CD14-positive monocyte (primary cell): Measurements from ENCODE around the gene UBR3. TPM values are rescaled to one million over a fixed set of nuclear protein-coding genes. Genes with fewer than 3 reads are reported as not detected.
A peak's percentile ranks its signal among the peaks of the same experiment; 100 is the strongest.

Experiments used
- DNase-seq, 3 donors: peaks; one replicate each; pipeline ENCODE4 v3.0.0-alpha.2; 2011 to 2022
- H2AFZ ChIP-seq: 2 replicates; pipeline ENCODE4 v1.6.0; 2012; ENCODE audit warnings: mild to moderate bottlenecking, low read depth, low read length, inconsistent platforms; ENCODE audit not compliant: insufficient read depth, poor library complexity, severe bottlenecking
- H3K27ac ChIP-seq, 2 donors: 1 replicate in 1 of 2; 2 replicates in 1 of 2; pipeline ENCODE4 v1.5.1; 2012 to 2013; ENCODE audit warnings: low read length in 2 of 2, control low read depth in 1 of 2, inconsistent platforms in 1 of 2, low read depth in 1 of 2, mild to moderate bottlenecking in 1 of 2
- H3K27me3 ChIP-seq, 2 donors: one replicate each; pipeline versions ENCODE4 v1.6.0 to v1.6.1; 2011 to 2013; ENCODE audit warnings: low read length in 2 of 2; ENCODE audit not compliant: control insufficient read depth in 2 of 2, insufficient read depth in 2 of 2
- H3K36me3 ChIP-seq, 2 donors: replicated peaks in 1 of 2; 1 replicate in 1 of 2; 2 replicates in 1 of 2; pipeline versions ENCODE4 v1.5.1 to v1.6.1; 2012 to 2013; ENCODE audit warnings: low read length in 2 of 2, control low read depth in 1 of 2, inconsistent platforms in 1 of 2, mild to moderate bottlenecking in 1 of 2; ENCODE audit not compliant: insufficient read depth in 2 of 2, control insufficient read depth in 1 of 2
- H3K4me1 ChIP-seq, 2 donors: 1 replicate in 1 of 2; 2 replicates in 1 of 2; pipeline versions ENCODE4 v1.5.1 to v1.6.1; 2012 to 2013; ENCODE audit warnings: low read length in 2 of 2, control low read depth in 1 of 2, inconsistent platforms in 1 of 2, mild to moderate bottlenecking in 1 of 2, moderate library complexity in 1 of 2; ENCODE audit not compliant: insufficient read depth in 2 of 2, control insufficient read depth in 1 of 2
- H3K4me2 ChIP-seq: replicated peaks from 2 replicates; pipeline ENCODE3; 2012; ENCODE audit warnings: low read length, moderate library complexity, mild to moderate bottlenecking; ENCODE audit not compliant: poor library complexity, severe bottlenecking; ENCODE audit errors: extremely low read depth
- H3K4me3 ChIP-seq, 3 experiments: fragments of 200-600 bp in 1 of 3; sonication (generic) in 1 of 3; replicated peaks in 1 of 3; 1 replicate in 2 of 3; 2 replicates in 1 of 3; pipeline ENCODE4 v1.5.1; 2011 to 2013; ENCODE audit warnings: low read length in 3 of 3, mild to moderate bottlenecking in 3 of 3, control low read depth in 2 of 3, low read depth in 2 of 3, inconsistent platforms in 1 of 3, moderate library complexity in 1 of 3
- H3K79me2 ChIP-seq: 2 replicates; pipeline ENCODE4 v1.6.0; 2012; ENCODE audit warnings: mild to moderate bottlenecking, control low read depth, inconsistent platforms, low read length, moderate library complexity; ENCODE audit not compliant: insufficient read depth
- H3K9ac ChIP-seq: 2 replicates; pipeline ENCODE4 v1.6.0; 2017; ENCODE audit warnings: low read length, mild to moderate bottlenecking; ENCODE audit not compliant: insufficient read depth, poor library complexity, severe bottlenecking
- H3K9me3 ChIP-seq, 2 donors: replicated peaks in 1 of 2; 1 replicate in 1 of 2; 2 replicates in 1 of 2; pipeline versions ENCODE4 v1.5.1 to v1.6.1; 2012 to 2013; ENCODE audit warnings: low read length in 2 of 2, control low read depth in 1 of 2; ENCODE audit not compliant: control insufficient read depth in 1 of 2, insufficient read depth in 1 of 2
- H4K20me1 ChIP-seq: 2 replicates; pipeline ENCODE4 v1.6.0; 2012; ENCODE audit warnings: mild to moderate bottlenecking, low read length, control low read depth, moderate library complexity; ENCODE audit not compliant: insufficient read depth
- H3K27ac Mint-ChIP-seq, 7 donors: one replicate each; pipeline ENCODE4 v1.8.0; 2020; ENCODE audit warnings: mild to moderate bottlenecking in 7 of 7, mixed read lengths in 7 of 7, moderate library complexity in 6 of 7, inconsistent platforms in 2 of 7
- H3K27me3 Mint-ChIP-seq, 3 donors: one replicate each; pipeline ENCODE4 v1.8.0; 2021 to 2022; ENCODE audit warnings: low read depth in 3 of 3, mild to moderate bottlenecking in 3 of 3, mixed read lengths in 3 of 3, moderate library complexity in 3 of 3, inconsistent platforms in 1 of 3
- H3K36me3 Mint-ChIP-seq, 2 donors: one replicate each; pipeline ENCODE4 v1.8.0; 2020; ENCODE audit warnings: mixed read lengths in 2 of 2, inconsistent platforms in 1 of 2, mild to moderate bottlenecking in 1 of 2
- H3K4me1 Mint-ChIP-seq: one replicate; pipeline ENCODE4 v1.8.0; 2020; ENCODE audit warnings: mild to moderate bottlenecking, mixed read lengths
- H3K4me3 Mint-ChIP-seq, 2 donors: one replicate each; pipeline ENCODE4 v1.8.0; 2020; ENCODE audit warnings: mild to moderate bottlenecking in 2 of 2, mixed read lengths in 2 of 2, moderate library complexity in 1 of 2
- H3K9me3 Mint-ChIP-seq, 7 donors: one replicate each; pipeline ENCODE4 v1.8.0; 2020 to 2022; ENCODE audit warnings: mixed read lengths in 7 of 7, mild to moderate bottlenecking in 6 of 7, moderate library complexity in 6 of 7, inconsistent platforms in 2 of 7
- WGBS: methylation state at CpG from one replicate; pipeline ENCODE4 v1.1.5; 2013; ENCODE audit warnings: missing lambda C conversion rate; ENCODE audit not compliant: insufficient coverage; 5-methylcytosine and 5-hydroxymethylcytosine counted together
- intact Hi-C, 2 donors: fragments of 100-400 bp; cut with micrococcal nuclease; formaldehyde crosslinking; loops; one replicate each; pipeline versions ENCODE4 v1.15.0 to v1.15.1; 2023
- polyA plus RNA-seq, 3 donors: library from polyadenylated mRNA; depleted of rRNA in 1 of 3; unstranded in 2 of 3; stranded (reverse) in 1 of 3; fragments of 300-500 nt in 2 of 3; fragments of >200 nt in 1 of 3; fragmentation: Illumina TruSeq in 2 of 3; gene quantifications; 1 replicate in 2 of 3; 2 replicates in 1 of 3; pipeline ENCODE4 v1.2.3, GENCODE V29; 2012 to 2021
- TF ChIP-seq, protein P1 (sequence below): fragments of 200-600 bp; IDR thresholded peaks from one replicate; pipeline ENCODE4 v1.8.0; 2022; ENCODE audit warnings: antibody characterized with exemption, mild to moderate bottlenecking

UBR3 gene
- polyA plus RNA-seq, 3 donors: 4.3 to 10.7 (median 4.7) TPM

DNA sequence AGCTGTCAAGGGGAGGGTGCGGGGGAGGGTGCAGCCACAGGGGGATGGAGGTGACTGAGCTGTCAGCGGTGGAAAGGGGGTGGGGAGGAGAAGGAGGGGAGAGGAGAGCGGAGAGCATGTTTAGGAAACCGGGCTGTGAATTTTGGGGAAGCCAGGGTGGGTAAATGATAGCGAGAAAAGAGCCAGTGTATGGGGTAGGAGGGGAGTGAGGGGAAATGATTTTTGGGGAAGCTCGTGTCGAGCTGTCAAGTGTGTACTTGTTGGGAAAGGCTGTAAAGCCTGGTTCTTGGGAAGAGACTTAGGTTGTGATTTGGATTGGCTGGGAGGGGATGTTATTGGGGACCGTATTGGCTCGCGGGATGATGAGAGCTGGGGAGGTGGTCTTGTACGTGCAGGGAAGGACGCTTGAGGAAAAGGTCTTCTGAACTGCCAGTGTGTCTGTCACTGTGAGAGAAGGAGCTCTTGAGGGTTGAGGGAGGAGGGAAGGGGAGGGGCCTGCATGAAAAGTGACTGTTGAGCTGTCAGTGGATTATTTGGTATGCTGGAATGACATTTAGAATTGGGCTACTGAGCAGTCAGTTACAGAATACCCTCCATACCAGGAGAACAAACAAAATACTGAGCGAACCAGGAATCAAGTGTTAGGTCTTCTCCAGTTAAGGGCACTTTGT is 1.0 kb downstream of the UBR3 start:
- Histone ChIP-seq H3K79me2 (peaks cover 67% of the 10 kb centered on the region), H4K20me1 (peaks cover 51% of the 10 kb centered on the region), H3K27ac (peak overlapping the region; percentile 47 to 78), H3K36me3 (peaks cover 0 to 16% of the 10 kb centered on the region in 2 donors), H3K4me3 (peak overlapping the region; percentile 67 to 97 (median 92)), H2AFZ (peak overlapping the region; percentile 87), H3K27me3 (no peaks in the 10 kb centered on the region), H3K4me1 (peaks cover 27 to 39% of the 10 kb centered on the region in 2 donors), H3K4me2 (peak overlapping the region; percentile 99), H3K9me3 (no peaks in the 10 kb centered on the region), H3K9ac (peak overlapping the region; percentile 81)
- intact Hi-C loops: loop anchor here (10.0 kb wide), 3 partner anchors 107 to 253 kb away; partner anchors contain the start of genes FASTKD1 (in 1 of the 2) and PPIG (in 1 of the 2)
- 0% methylated on average over 12 of the region's 13 CpGs for WGBS
- Mint-ChIP-seq H3K27me3 (peaks cover 1 to 5% (median 3%) of the 10 kb centered on the region in 3 donors), H3K4me1 (peaks cover 34% of the 10 kb centered on the region), H3K36me3 (peaks cover 9 to 12% of the 10 kb centered on the region in 2 donors), H3K27ac (peak overlapping the region; percentile 80 to 94 (median 89)), H3K4me3 (peak overlapping the region; percentile 89 to 100), H3K9me3 (peaks cover 0 to 1% (median 0%) of the 10 kb centered on the region in 7 donors)
- TF ChIP-seq, protein P1, sequence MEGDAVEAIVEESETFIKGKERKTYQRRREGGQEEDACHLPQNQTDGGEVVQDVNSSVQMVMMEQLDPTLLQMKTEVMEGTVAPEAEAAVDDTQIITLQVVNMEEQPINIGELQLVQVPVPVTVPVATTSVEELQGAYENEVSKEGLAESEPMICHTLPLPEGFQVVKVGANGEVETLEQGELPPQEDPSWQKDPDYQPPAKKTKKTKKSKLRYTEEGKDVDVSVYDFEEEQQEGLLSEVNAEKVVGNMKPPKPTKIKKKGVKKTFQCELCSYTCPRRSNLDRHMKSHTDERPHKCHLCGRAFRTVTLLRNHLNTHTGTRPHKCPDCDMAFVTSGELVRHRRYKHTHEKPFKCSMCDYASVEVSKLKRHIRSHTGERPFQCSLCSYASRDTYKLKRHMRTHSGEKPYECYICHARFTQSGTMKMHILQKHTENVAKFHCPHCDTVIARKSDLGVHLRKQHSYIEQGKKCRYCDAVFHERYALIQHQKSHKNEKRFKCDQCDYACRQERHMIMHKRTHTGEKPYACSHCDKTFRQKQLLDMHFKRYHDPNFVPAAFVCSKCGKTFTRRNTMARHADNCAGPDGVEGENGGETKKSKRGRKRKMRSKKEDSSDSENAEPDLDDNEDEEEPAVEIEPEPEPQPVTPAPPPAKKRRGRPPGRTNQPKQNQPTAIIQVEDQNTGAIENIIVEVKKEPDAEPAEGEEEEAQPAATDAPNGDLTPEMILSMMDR: no peak
- peak; percentile 12 to 41 (median 36) for DNase-seq

DNA sequence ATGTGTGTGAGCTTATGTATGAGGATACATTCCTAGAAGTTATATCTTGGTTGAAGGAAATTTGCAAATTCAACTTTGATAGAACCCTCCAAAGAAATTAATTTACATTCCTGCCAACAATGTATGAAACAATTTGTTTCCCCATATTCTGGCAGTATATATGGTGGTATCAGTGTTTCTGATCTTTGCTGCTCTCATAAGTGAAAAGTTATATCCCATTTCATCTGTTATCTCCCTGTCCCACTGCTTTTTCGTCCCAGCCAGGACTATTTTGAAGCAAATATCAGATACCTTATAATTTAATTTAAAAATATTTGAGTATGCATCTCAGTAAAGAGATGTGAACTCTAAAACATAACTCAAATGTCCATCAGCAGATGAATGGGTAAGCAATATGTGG is 7.1 kb downstream of the UBR3 start:
- intact Hi-C loops: no loop called here
- peaks cover 17 to 18% of the 10 kb centered on the region in 2 donors for H3K36me3 Mint-ChIP-seq
- H3K4me2 ChIP-seq: no peak overlapping the region
- H2AFZ ChIP-seq: no peak overlapping the region
- H3K36me3 ChIP-seq: peaks cover 0 to 22% of the 10 kb centered on the region in 2 donors
- H3K79me2 ChIP-seq: peaks cover 79% of the 10 kb centered on the region
- H3K4me1 ChIP-seq: peaks cover 0 to under 1% of the 10 kb centered on the region in 2 donors
- WGBS: no CpG with 5 or more reads among the region's 1 CpG
- H3K27ac Mint-ChIP-seq: no peak overlapping the region
- no peak overlapping the region for H3K27ac ChIP-seq
- no peak overlapping the region for H3K4me3 ChIP-seq
- peaks cover 4% of the 10 kb centered on the region for H3K4me1 Mint-ChIP-seq
- TF ChIP-seq, protein P1: no peak
- H4K20me1 ChIP-seq: peaks cover 95% of the 10 kb centered on the region
- no peak overlapping the region for H3K4me3 Mint-ChIP-seq
- no peaks in the 10 kb centered on the region for H3K27me3 ChIP-seq
- no peak for DNase-seq
- no peaks in the 10 kb centered on the region for H3K9me3 Mint-ChIP-seq
- H3K9ac ChIP-seq: no peak overlapping the region
- peaks cover 0 to 4% (median 2%) of the 10 kb centered on the region in 3 donors for H3K27me3 Mint-ChIP-seq
- no peaks in the 10 kb centered on the region for H3K9me3 ChIP-seq
